Chondrocyte (in vitro differentiated cells): ENCODE data around the gene GRIA4. TPM values are rescaled to one million over a fixed set of nuclear protein-coding genes. Genes with fewer than 3 reads are reported as not detected.

Experiments
- DNase-seq: peaks from one replicate; pipeline ENCODE4 v3.0.0; 2021; ENCODE audit warnings: mixed read lengths, low spot score
- H3K27ac Mint-ChIP-seq: one replicate; pipeline ENCODE4 v1.8.0; 2021; ENCODE audit warnings: mild to moderate bottlenecking, moderate library complexity, mixed read lengths; ENCODE audit not compliant: unreplicated experiment
- H3K27me3 Mint-ChIP-seq: 2 replicates; pipeline ENCODE4 v1.8.0; 2021; ENCODE audit warnings: low read depth, mixed read lengths
- H3K36me3 Mint-ChIP-seq: 2 replicates; pipeline ENCODE4 v1.8.0; 2021; ENCODE audit warnings: low read depth, mixed read lengths
- H3K4me1 Mint-ChIP-seq: 2 replicates; pipeline ENCODE4 v1.8.0; 2021; ENCODE audit warnings: low read depth, mild to moderate bottlenecking, mixed read lengths
- H3K4me3 Mint-ChIP-seq: one replicate; pipeline ENCODE4 v1.8.0; 2021; ENCODE audit warnings: mild to moderate bottlenecking, moderate library complexity, mixed read lengths; ENCODE audit not compliant: unreplicated experiment
- H3K9me3 Mint-ChIP-seq: 2 replicates; pipeline ENCODE4 v1.8.0; 2021; ENCODE audit warnings: low read depth, mixed read lengths
- CTCF ChIP-seq: fragments of 200-600 bp; sonication (generic); IDR thresholded peaks from 2 replicates; pipeline ENCODE4 v1.5.0; 2021; ENCODE audit warnings: antibody characterized with exemption, mild to moderate bottlenecking, moderate library complexity
- total RNA-seq: library from RNA; stranded (reverse); gene quantifications from 3 replicates; pipeline ENCODE4 v1.2.1, GENCODE V29; 2021

Gene GRIA4
- total RNA-seq, 1 donor from 2014 or later, result not detected

- DNase-seq, result no peak
- Mint-ChIP-seq H3K27ac (no peak overlapping the region), H3K4me3 (no peak overlapping the region), H3K9me3 (no peaks in the 10 kb centered on the region), H3K27me3 (peaks cover 36% of the 10 kb centered on the region), H3K4me1 (no peaks in the 10 kb centered on the region), H3K36me3 (no peaks in the 10 kb centered on the region)
- TF ChIP-seq CTCF, result no peak
These were observed 247.1 kb downstream of the GRIA4 start for GRCh38 chr11:105856954-105857353.

- H3K4me1 Mint-ChIP-seq, result no peaks in the 10 kb centered on the region
- no peak for DNase-seq
- no peak overlapping the region for H3K4me3 Mint-ChIP-seq
- no peaks in the 10 kb centered on the region for H3K9me3 Mint-ChIP-seq
- no peak for TF ChIP-seq CTCF
- no peaks in the 10 kb centered on the region for H3K36me3 Mint-ChIP-seq
- no peak overlapping the region for H3K27ac Mint-ChIP-seq
- peaks cover 38% of the 10 kb centered on the region for H3K27me3 Mint-ChIP-seq
These were observed 247.9 kb downstream of the GRIA4 start for GRCh38 chr11:105857728-105858127.

- no peak for TF ChIP-seq CTCF
- DNase-seq, result no peak
- no peaks in the 10 kb centered on the region for H3K36me3 Mint-ChIP-seq
- peaks cover 35% of the 10 kb centered on the region for H3K27me3 Mint-ChIP-seq
- no peaks in the 10 kb centered on the region for H3K4me1 Mint-ChIP-seq
- no peaks in the 10 kb centered on the region for H3K9me3 Mint-ChIP-seq
- no peak overlapping the region for H3K27ac Mint-ChIP-seq
- H3K4me3 Mint-ChIP-seq, result no peak overlapping the region
These were observed 249.0 kb downstream of the GRIA4 start for GRCh38 chr11:105858841-105859240.

GRCh38 chr11:105860105-105860504 lies 250.2 kb downstream of the GRIA4 start:
- no peak for TF ChIP-seq CTCF
- H3K4me3 Mint-ChIP-seq, result no peak overlapping the region
- no peaks in the 10 kb centered on the region for H3K4me1 Mint-ChIP-seq
- no peaks in the 10 kb centered on the region for H3K36me3 Mint-ChIP-seq
- no peaks in the 10 kb centered on the region for H3K9me3 Mint-ChIP-seq
- DNase-seq, result no peak
- no peak overlapping the region for H3K27ac Mint-ChIP-seq
- peaks cover 28% of the 10 kb centered on the region for H3K27me3 Mint-ChIP-seq

- Mint-ChIP-seq H3K4me1 (no peaks in the 10 kb centered on the region), H3K27ac (no peak overlapping the region), H3K27me3 (peaks cover 25% of the 10 kb centered on the region), H3K4me3 (no peak overlapping the region), H3K9me3 (no peaks in the 10 kb centered on the region), H3K36me3 (no peaks in the 10 kb centered on the region)
- peak; percentile 49 for TF ChIP-seq CTCF
- DNase-seq, result no peak
These were observed 251.4 kb downstream of the GRIA4 start for GRCh38 chr11:105861225-105861624.
